ENCODE results near the gene RHOV. TPM values are rescaled to one million over a fixed set of nuclear protein-coding genes. Genes with fewer than 3 reads are reported as not detected.

Gene RHOV
- total RNA-seq, 2 donors from 2014 or later = 5.9 to 11.7 TPM

- H3K9me3 ChIP-seq = no peaks in the 10 kb centered on the region
- no peak overlapping the region for H3K27ac ChIP-seq
- intact Hi-C loops (cut with DNase I) = no loop called here
- no peaks in the 10 kb centered on the region for H3K4me1 ChIP-seq (replicated peaks)
- DNase-seq (ENCODE audit: low spot score) = no peak
- no peak overlapping the region for H3K4me3 ChIP-seq
- H3K36me3 ChIP-seq = no peaks in the 10 kb centered on the region
- H3K27me3 ChIP-seq (replicated peaks; ENCODE audit: insufficient read depth) = no peaks in the 10 kb centered on the region
- TF ChIP-seq CTCF (IDR thresholded peaks at IDR 0.05) = no peak
- no peak for TF ChIP-seq POLR2A (IDR thresholded peaks at IDR 0.05)
- no peak for TF ChIP-seq POLR2AphosphoS5 (IDR thresholded peaks at IDR 0.05)
Measured at GRCh38 chr15:40889112-40889511, 15.1 kb upstream of the RHOV start.

GRCh38 chr15:40886586-40886985, 12.6 kb upstream of the RHOV start:
- Histone ChIP-seq H3K4me1 (replicated peaks) (no peaks in the 10 kb centered on the region), H3K27ac (no peak overlapping the region), H3K9me3 (no peaks in the 10 kb centered on the region), H3K4me3 (no peak overlapping the region), H3K36me3 (no peaks in the 10 kb centered on the region), H3K27me3 (replicated peaks; ENCODE audit: insufficient read depth) (no peaks in the 10 kb centered on the region)
- TF ChIP-seq CTCF (IDR thresholded peaks at IDR 0.05) (no peak), POLR2A (IDR thresholded peaks at IDR 0.05) (no peak), POLR2AphosphoS5 (IDR thresholded peaks at IDR 0.05) (no peak)
- 86% methylated on average over 1 of the region's 1 CpG for WGBS
- intact Hi-C loops (cut with DNase I) = no loop called here
- no peak for DNase-seq (ENCODE audit: low spot score)

- H3K36me3 ChIP-seq = no peaks in the 10 kb centered on the region
- no peak for DNase-seq (ENCODE audit: low spot score)
- H3K4me3 ChIP-seq = no peak overlapping the region
- intact Hi-C loops (cut with DNase I) = no loop called here
- no peaks in the 10 kb centered on the region for H3K4me1 ChIP-seq (replicated peaks)
- WGBS = 97% methylated on average over 6 of the region's 6 CpGs
- H3K9me3 ChIP-seq = no peaks in the 10 kb centered on the region
- no peaks in the 10 kb centered on the region for H3K27me3 ChIP-seq (replicated peaks; ENCODE audit: insufficient read depth)
- TF ChIP-seq CTCF (IDR thresholded peaks at IDR 0.05) (no peak), POLR2A (IDR thresholded peaks at IDR 0.05) (no peak), POLR2AphosphoS5 (IDR thresholded peaks at IDR 0.05) (no peak)
- H3K27ac ChIP-seq = no peak overlapping the region
Measured at GRCh38 chr15:40881351-40881750, 7.3 kb upstream of the RHOV start.

GRCh38 chr15:40879609-40880008, 5.6 kb upstream of the RHOV start:
- no peaks in the 10 kb centered on the region for H3K4me1 ChIP-seq (replicated peaks)
- 91% methylated on average over 6 of the region's 6 CpGs for WGBS
- no peak overlapping the region for H3K27ac ChIP-seq
- no peaks in the 10 kb centered on the region for H3K27me3 ChIP-seq (replicated peaks; ENCODE audit: insufficient read depth)
- DNase-seq (ENCODE audit: low spot score) = no peak
- intact Hi-C loops (cut with DNase I) = no loop called here
- no peak overlapping the region for H3K4me3 ChIP-seq
- no peaks in the 10 kb centered on the region for H3K36me3 ChIP-seq
- TF ChIP-seq POLR2AphosphoS5 (IDR thresholded peaks at IDR 0.05) (no peak), CTCF (IDR thresholded peaks at IDR 0.05) (no peak), POLR2A (IDR thresholded peaks at IDR 0.05) (no peak)
- no peaks in the 10 kb centered on the region for H3K9me3 ChIP-seq

GRCh38 chr15:40878785-40879184, 4.8 kb upstream of the RHOV start:
- no peak for DNase-seq (ENCODE audit: low spot score)
- H3K27me3 ChIP-seq (replicated peaks; ENCODE audit: insufficient read depth) = no peaks in the 10 kb centered on the region
- intact Hi-C loops (cut with DNase I) = no loop called here
- 65% methylated on average over 1 of the region's 1 CpG for WGBS
- H3K27ac ChIP-seq = no peak overlapping the region
- TF ChIP-seq CTCF (IDR thresholded peaks at IDR 0.05) (no peak), POLR2A (IDR thresholded peaks at IDR 0.05) (peak; percentile 16)
- H3K4me1 ChIP-seq (replicated peaks) = no peaks in the 10 kb centered on the region
- H3K36me3 ChIP-seq = no peaks in the 10 kb centered on the region
- no peaks in the 10 kb centered on the region for H3K9me3 ChIP-seq
- H3K4me3 ChIP-seq = no peak overlapping the region

Measured in prostate gland (tissue), 2 donors.